Right lobe of liver (tissue), 6 donors: ENCODE results near the gene MCM3AP. TPM values are rescaled to one million over a fixed set of nuclear protein-coding genes. Genes with fewer than 3 reads are reported as not detected.

ENCODE experiments used
- ATAC-seq, 4 donors: fragments of 200-7000 bp; cut with Tn5 transposase; one replicate each; pipeline ENCODE4 v1.9.1; 2020; ENCODE audit warnings: mild to moderate bottlenecking in 4 of 4, moderate library complexity in 4 of 4
- DNase-seq, 3 donors: peaks; one replicate each; pipeline ENCODE4 v3.0.0-alpha.2; 2020
- H3K27ac ChIP-seq, 3 donors: fragments of 200-600 bp; one replicate each; pipeline ENCODE4 v1.8.0; 2022
- H3K27me3 ChIP-seq, 2 donors: fragments of 200-600 bp; one replicate each; pipeline ENCODE4 v1.8.0; 2022
- H3K36me3 ChIP-seq, 4 donors: fragments of 200-600 bp; sonication (generic) in 1 of 4; one replicate each; pipeline versions ENCODE4 v1.5.1 to v1.8.0; 2017 to 2022; ENCODE audit warnings: control low read depth in 1 of 4
- H3K4me1 ChIP-seq, 4 donors: fragments of 200-600 bp; sonication (generic) in 1 of 4; one replicate each; pipeline versions ENCODE4 v1.5.1 to v1.8.0; 2017 to 2022; ENCODE audit warnings: control low read depth in 1 of 4
- H3K4me3 ChIP-seq, 3 donors: fragments of 200-600 bp; one replicate each; pipeline ENCODE4 v1.8.0; 2022
- H3K9me3 ChIP-seq, 4 donors: fragments of 200-600 bp; sonication (generic) in 1 of 4; one replicate each; pipeline versions ENCODE4 v1.5.1 to v1.8.0; 2017 to 2022; ENCODE audit warnings: control low read depth in 1 of 4
- CTCF ChIP-seq, 4 donors: fragments of 200-600 bp in 3 of 4; fragments of 450-650 bp in 1 of 4; IDR thresholded peaks; one replicate each; pipeline versions ENCODE4 v1.5.1 to v1.8.0; 2016 to 2022; ENCODE audit warnings: antibody characterized with exemption in 4 of 4, mild to moderate bottlenecking in 2 of 4
- POLR2A ChIP-seq: fragments of 450-650 bp; IDR thresholded peaks from one replicate; pipeline ENCODE4 v1.6.1; 2017; ENCODE audit warnings: antibody characterized with exemption, mild to moderate bottlenecking
- WGBS: methylation state at CpG from one replicate; pipeline ENCODE4 v1.1.6; 2018; ENCODE audit warnings: low coverage, low lambda C conversion rate; ENCODE audit not compliant: insufficient coverage; ENCODE audit errors: missing lambda C conversion rate; 5-methylcytosine and 5-hydroxymethylcytosine counted together
- intact Hi-C, 2 donors: fragments of 100-400 bp; cut with DNase I; formaldehyde crosslinking; loops; one replicate each; pipeline versions ENCODE4 v1.11.2 to v1.14.1; 2022
- total RNA-seq, 6 experiments: library from RNA; depleted of rRNA in 2 of 6; stranded (reverse); fragments of >200 nt in 2 of 6; fragmentation: NEBNext Ultra II Directional in 3 of 6; extraction: Animal tissue kit (Norgen Biotek cat#: 25700) in 3 of 6; gene quantifications; one replicate each; pipeline versions ENCODE4 v1.1.0 to v1.2.4, GENCODE V29; 2016 to 2023
- donor health status: DM: no; HTN: yes; CAD: no.
- donor health status: DM: no; HTN: no; CAD: no.
- donor health status: DM: no; HTN: no; CAD: no.
- donor health status: DM: no; HTN: yes; CAD: no.
- donor health status: DM: no; HTN: yes; CAD: no.

The MCM3AP gene
- total RNA-seq, 6 experiments from 2014 or later = 34.4 to 44.6 (median 40.7) TPM

- Histone ChIP-seq H3K4me3 (peak within 1 kb of the TSS; percentile 97 to 100 (median 98)), H3K36me3 (peaks cover 0 to 6% (median 0%) of the 10 kb centered on the region in 4 donors), H3K27me3 (no peaks in the 10 kb centered on the region), H3K4me1 (peaks cover 0 to 18% (median 8%) of the 10 kb centered on the region in 4 donors), H3K9me3 (no peaks in the 10 kb centered on the region), H3K27ac (peak within 1 kb of the TSS; percentile 93 to 96 (median 94))
- TF ChIP-seq POLR2A (no peak), CTCF (IDR thresholded peaks at IDR 0.05) (no peak)
- 0% methylated on average over 23 of the region's 76 CpGs for WGBS
- peak; percentile 99 for DNase-seq
- ATAC-seq = peak; percentile 90 to 95 (median 93)
- intact Hi-C loops = no loop called here
Observed at GRCh38 chr21:46323710-46324389, 38.4 kb upstream of the MCM3AP start, which contains the start of the genes C21orf58 and PCNT. Gene C21orf58, minus strand, starts transcription at chr21:46323870. Its CDS starts 1,132 bp downstream, at chr21:46322738. Gene PCNT, plus strand, starts transcription at chr21:46324156. Its CDS starts 73 bp downstream, at chr21:46324229.

- no peaks in the 10 kb centered on the region for H3K27me3 ChIP-seq
- no peaks in the 10 kb centered on the region for H3K9me3 ChIP-seq
- 2% methylated on average over 28 of the region's 34 CpGs for WGBS
- no peak for TF ChIP-seq POLR2A
- TF ChIP-seq CTCF (IDR thresholded peaks at IDR 0.05) = no peak
- no peak overlapping the region for H3K27ac ChIP-seq
- peaks cover 0 to 18% (median 8%) of the 10 kb centered on the region in 4 donors for H3K4me1 ChIP-seq
- no peak for ATAC-seq
- peak in 1 of 3 donors; percentile 54 for DNase-seq
- intact Hi-C loops = no loop called here
- peak overlapping the region; percentile 97 to 100 (median 98) for H3K4me3 ChIP-seq
- H3K36me3 ChIP-seq = peaks cover 0 to under 1% (median 0%) of the 10 kb centered on the region in 4 donors
Observed at GRCh38 chr21:46323227-46323709, 37.9 kb upstream of the MCM3AP start.

- 12% methylated on average over 25 of the region's 50 CpGs for WGBS
- DNase-seq = peak; percentile 34 to 59 (median 54)
Observed at GRCh38 chr21:46322351-46323226, 37.2 kb upstream of the MCM3AP start.

More at GRCh38 chr21:46322351-46323226, 37.2 kb upstream of the MCM3AP start:
- Histone ChIP-seq H3K27me3 (no peaks in the 10 kb centered on the region), H3K4me3 (peak overlapping the region; percentile 97 to 100 (median 98)), H3K9me3 (no peaks in the 10 kb centered on the region), H3K4me1 (peaks cover 0 to 18% (median 8%) of the 10 kb centered on the region in 4 donors), H3K36me3 (no peaks in the 10 kb centered on the region), H3K27ac (no peak overlapping the region)
- TF ChIP-seq POLR2A (no peak), CTCF (IDR thresholded peaks at IDR 0.05) (no peak)
- ATAC-seq = no peak
- intact Hi-C loops = no loop called here
